A204.1 (cell line): ENCODE results near the gene PINK1.
"Not testable (repeated sequence)": the region's sequence is repeated elsewhere in the genome, so short reads cannot be mapped to it uniquely, and the experiment has no call there.

Experiments used
- FAIRE-seq: peaks from 2 replicates; lab custom pipeline; 2012; peaks lifted over from hg19 to GRCh38; lab: Jason Lieb, UNC

PINK1 gene

GRCh38 chr1:20633190-20634064, at the start of gene PINK1:
TSS of gene PINK1 (plus strand) at chr1:20633458. CDS start at chr1:20633549, 91 bp downstream.
- FAIRE-seq, result no peak

- FAIRE-seq, result no peak
These were observed 48.4 kb upstream of the PINK1 start for GRCh38 chr1:20584890-20585289.

GRCh38 chr1:20586953-20587660, 46.2 kb upstream of the PINK1 start:
- FAIRE-seq, result no peak

GRCh38 chr1:20587661-20588053, 45.6 kb upstream of the PINK1 start:
- no peak for FAIRE-seq

GRCh38 chr1:20588634-20589225, 44.5 kb upstream of the PINK1 start, which contains the start of gene CDA:
TSS of gene CDA (plus strand) at chr1:20589097. CDS start at chr1:20589130, 33 bp downstream.
- FAIRE-seq, result no peak

GRCh38 chr1:20589331-20590278, 43.7 kb upstream of the PINK1 start:
- FAIRE-seq, result no peak

- no peak for FAIRE-seq
These were observed 42.9 kb upstream of the PINK1 start for GRCh38 chr1:20590306-20590777.

GRCh38 chr1:20593756-20594155, 39.5 kb upstream of the PINK1 start:
- FAIRE-seq, result no peak

GRCh38 chr1:20594746-20595145, 38.5 kb upstream of the PINK1 start:
- FAIRE-seq, result no peak

- FAIRE-seq, result no peak
These were observed 37.2 kb upstream of the PINK1 start for GRCh38 chr1:20596106-20596505.

- FAIRE-seq, result no peak
These were observed 35.6 kb upstream of the PINK1 start for GRCh38 chr1:20597650-20598049.

GRCh38 chr1:20600156-20600555, 33.1 kb upstream of the PINK1 start:
- FAIRE-seq, result no peak

- no peak for FAIRE-seq
These were observed 32.0 kb upstream of the PINK1 start for GRCh38 chr1:20601129-20601825.

- FAIRE-seq, result no peak
These were observed 30.3 kb upstream of the PINK1 start for GRCh38 chr1:20602851-20603450.

- no peak for FAIRE-seq
These were observed 29.5 kb upstream of the PINK1 start for GRCh38 chr1:20603504-20604464.

GRCh38 chr1:20604678-20605077, 28.6 kb upstream of the PINK1 start:
- FAIRE-seq, result no peak

GRCh38 chr1:20606801-20607570, 26.3 kb upstream of the PINK1 start:
- not testable (repeated sequence) for FAIRE-seq

- FAIRE-seq, result no peak
These were observed 23.7 kb upstream of the PINK1 start for GRCh38 chr1:20609541-20609940.

GRCh38 chr1:20610970-20611369, 22.3 kb upstream of the PINK1 start:
- no peak for FAIRE-seq
